ENCODE data around the gene PTPN13. TPM values are rescaled to one million over a fixed set of nuclear protein-coding genes. Genes with fewer than 3 reads are reported as not detected.
"Not testable (repeated sequence)": the region's sequence is repeated elsewhere in the genome, so short reads cannot be mapped to it uniquely, and the experiment has no call there.

PTPN13 gene
- total and polyA plus RNA-seq, 8 donors, result 2.3 to 38.6 (median 5.4) TPM

DNA sequence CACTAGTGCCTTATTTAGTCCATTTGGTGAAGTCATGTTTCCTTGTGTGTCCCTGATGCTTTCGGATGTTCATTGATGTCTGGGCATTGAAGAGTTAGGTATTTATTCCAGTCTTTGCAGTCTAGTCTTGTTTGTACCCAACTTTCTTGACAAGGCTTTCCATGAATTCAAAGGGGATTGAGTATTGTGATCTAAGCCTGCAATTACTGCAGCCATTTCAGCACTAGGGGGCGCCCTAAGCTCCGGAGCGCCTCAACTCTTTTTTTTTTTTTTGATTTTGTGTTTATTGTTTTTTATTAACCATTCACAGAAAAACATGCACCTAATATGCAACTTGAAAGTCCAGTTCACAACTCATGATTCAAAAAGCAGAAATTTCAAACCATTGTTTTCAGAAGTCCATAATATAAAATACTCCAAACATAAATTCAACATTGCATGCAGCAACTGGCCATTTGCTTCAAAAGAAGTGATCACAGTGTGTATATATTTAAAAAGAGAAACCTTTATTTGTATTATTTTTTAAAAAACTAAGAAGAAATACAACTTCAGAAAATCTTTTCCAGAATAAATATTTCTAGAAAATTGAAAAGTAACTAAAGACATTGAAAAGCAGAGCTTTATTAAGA, 59.2 kb downstream of the PTPN13 start:
- no peak for DNase-seq
- TF ChIP-seq EP300 (IDR thresholded peaks at IDR 0.05) (no peak), POLR2AphosphoS5 (IDR thresholded peaks at IDR 0.05) (no peak), POLR2A (IDR thresholded peaks at IDR 0.05) (no peak)
- TF ChIP-seq, protein P1, sequence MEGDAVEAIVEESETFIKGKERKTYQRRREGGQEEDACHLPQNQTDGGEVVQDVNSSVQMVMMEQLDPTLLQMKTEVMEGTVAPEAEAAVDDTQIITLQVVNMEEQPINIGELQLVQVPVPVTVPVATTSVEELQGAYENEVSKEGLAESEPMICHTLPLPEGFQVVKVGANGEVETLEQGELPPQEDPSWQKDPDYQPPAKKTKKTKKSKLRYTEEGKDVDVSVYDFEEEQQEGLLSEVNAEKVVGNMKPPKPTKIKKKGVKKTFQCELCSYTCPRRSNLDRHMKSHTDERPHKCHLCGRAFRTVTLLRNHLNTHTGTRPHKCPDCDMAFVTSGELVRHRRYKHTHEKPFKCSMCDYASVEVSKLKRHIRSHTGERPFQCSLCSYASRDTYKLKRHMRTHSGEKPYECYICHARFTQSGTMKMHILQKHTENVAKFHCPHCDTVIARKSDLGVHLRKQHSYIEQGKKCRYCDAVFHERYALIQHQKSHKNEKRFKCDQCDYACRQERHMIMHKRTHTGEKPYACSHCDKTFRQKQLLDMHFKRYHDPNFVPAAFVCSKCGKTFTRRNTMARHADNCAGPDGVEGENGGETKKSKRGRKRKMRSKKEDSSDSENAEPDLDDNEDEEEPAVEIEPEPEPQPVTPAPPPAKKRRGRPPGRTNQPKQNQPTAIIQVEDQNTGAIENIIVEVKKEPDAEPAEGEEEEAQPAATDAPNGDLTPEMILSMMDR (IDR thresholded peaks at IDR 0.05), result no peak
- WGBS, 5 donors, result 64 to 84% (median 79%) methylated on average over 4 of the region's 4 CpGs
- no peak overlapping the region for H3K4me3 ChIP-seq
- H3K27ac ChIP-seq, result no peak overlapping the region
- peaks cover 0 to 58% (median 46%) of the 10 kb centered on the region in 4 donors for H3K9me3 ChIP-seq
- H3K4me1 ChIP-seq, result no peaks in the 10 kb centered on the region
- intact Hi-C loops (cut with DNase I; ENCODE audit: low total_unique reads), result no loop called here
- peaks cover 0 to 6% (median 0%) of the 10 kb centered on the region in 4 donors for H3K36me3 ChIP-seq
- H3K27me3 ChIP-seq, result no peaks in the 10 kb centered on the region

- H3K27ac ChIP-seq; H3K27me3 ChIP-seq; DNase-seq; H3K4me3 ChIP-seq; intact Hi-C loops (cut with DNase I; ENCODE audit: low total_unique reads); H3K4me1 ChIP-seq; H3K36me3 ChIP-seq: not testable (repeated sequence)
- H3K9me3 ChIP-seq, result peaks cover 0 to 25% (median 19%) of the 10 kb centered on the region in 4 donors
- 82 to 94% (median 93%) methylated on average over 9 to 10 of the region's 10 CpGs for WGBS, 5 donors
These were observed 62.7 kb downstream of the PTPN13 start for GRCh38 chr4:86656781-86657180.

- H3K27me3 ChIP-seq, result no peaks in the 10 kb centered on the region
- DNase-seq, result no peak
- no peak overlapping the region for H3K27ac ChIP-seq
- H3K36me3 ChIP-seq, result no peaks in the 10 kb centered on the region
- H3K4me1 ChIP-seq, result peaks cover 0 to 4% (median 0%) of the 10 kb centered on the region in 4 donors
- intact Hi-C loops (cut with DNase I; ENCODE audit: low total_unique reads), result no loop called here
- 96 to 100% (median 100%) methylated on average over 1 of the region's 1 CpG; no CpG with 5 or more reads in 1 of the 5 donors for WGBS, 5 donors
- no peak overlapping the region for H3K4me3 ChIP-seq
- TF ChIP-seq, protein P1 (IDR thresholded peaks at IDR 0.05), result no peak
- TF ChIP-seq EP300 (IDR thresholded peaks at IDR 0.05), result no peak
- no peak for TF ChIP-seq POLR2A (IDR thresholded peaks at IDR 0.05)
- TF ChIP-seq POLR2AphosphoS5 (IDR thresholded peaks at IDR 0.05), result no peak
- H3K9me3 ChIP-seq, result peaks cover 0 to 19% (median 14%) of the 10 kb centered on the region in 4 donors
These were observed 63.3 kb downstream of the PTPN13 start for GRCh38 chr4:86657382-86657781.

- Histone ChIP-seq H3K4me1 (peaks cover 0 to 4% (median 0%) of the 10 kb centered on the region in 4 donors), H3K9me3 (peaks cover 0 to 14% (median 9%) of the 10 kb centered on the region in 4 donors), H3K27ac (no peak overlapping the region), H3K36me3 (no peaks in the 10 kb centered on the region), H3K4me3 (no peak overlapping the region), H3K27me3 (no peaks in the 10 kb centered on the region)
- 73 to 94% (median 89%) methylated on average over 3 of the region's 3 CpGs for WGBS, 5 donors
- no peak for DNase-seq
- TF ChIP-seq POLR2A (IDR thresholded peaks at IDR 0.05) (no peak), EP300 (IDR thresholded peaks at IDR 0.05) (no peak), POLR2AphosphoS5 (IDR thresholded peaks at IDR 0.05) (no peak)
- TF ChIP-seq, protein P1 (IDR thresholded peaks at IDR 0.05), result no peak
- intact Hi-C loops (cut with DNase I; ENCODE audit: low total_unique reads), result no loop called here
These were observed 63.8 kb downstream of the PTPN13 start for GRCh38 chr4:86657910-86658309.

- Histone ChIP-seq H3K9me3 (no peaks in the 10 kb centered on the region), H3K36me3 (no peaks in the 10 kb centered on the region), H3K4me3 (no peak overlapping the region), H3K4me1 (peaks cover 0 to 4% (median 0%) of the 10 kb centered on the region in 4 donors), H3K27ac (no peak overlapping the region), H3K27me3 (no peaks in the 10 kb centered on the region)
- no peak for TF ChIP-seq EP300 (IDR thresholded peaks at IDR 0.05)
- TF ChIP-seq, protein P1 (IDR thresholded peaks at IDR 0.05), result no peak
- no peak for TF ChIP-seq POLR2A (IDR thresholded peaks at IDR 0.05)
- TF ChIP-seq POLR2AphosphoS5 (IDR thresholded peaks at IDR 0.05), result no peak
- intact Hi-C loops (cut with DNase I; ENCODE audit: low total_unique reads), result no loop called here
- no peak for DNase-seq
- 83 to 89% (median 87%) methylated on average over 2 of the region's 2 CpGs for WGBS, 5 donors
These were observed 66.3 kb downstream of the PTPN13 start for GRCh38 chr4:86660401-86660800.
